ENCODE data around the gene TAF1C.

The TAF1C gene

DNA sequence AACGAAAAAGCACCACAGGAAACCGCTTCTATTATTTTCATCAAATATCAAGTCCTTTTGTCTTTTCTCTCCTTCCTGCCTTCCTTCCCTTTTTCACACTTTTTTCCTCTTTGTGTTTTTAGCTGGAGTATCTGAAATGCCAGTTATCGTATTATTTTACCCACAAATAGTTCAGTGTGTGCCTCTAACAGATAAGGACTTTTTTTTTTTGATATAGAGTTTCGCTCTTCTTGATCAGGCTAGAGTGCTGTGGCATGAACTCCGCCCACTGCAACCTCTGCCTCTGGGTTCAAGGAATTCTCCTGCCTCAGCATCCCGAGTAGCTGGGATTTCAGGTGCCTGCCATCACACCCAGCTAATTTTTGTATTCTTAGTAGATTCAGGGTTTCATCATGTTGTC lies 31.1 kb downstream of the TAF1C start:
- DNase-seq: no peak

GRCh38 chr16:84155226-84155625 lies 31.6 kb downstream of the TAF1C start:
- no peak for DNase-seq

GRCh38 chr16:84153660-84154214 lies 33.1 kb downstream of the TAF1C start:
- DNase-seq: no peak

- no peak for DNase-seq
Measured at GRCh38 chr16:84150926-84151325, 35.9 kb downstream of the TAF1C start.

- DNase-seq: peak; percentile 31
Measured at GRCh38 chr16:84144859-84145639, 41.8 kb downstream of the TAF1C start, which contains the start of the genes DNAAF1 and HSDL1. TSS of gene DNAAF1 (plus strand) at chr16:84145308. CDS start at chr16:84145441, 133 bp downstream. TSS of gene HSDL1 (minus strand) at chr16:84145177. CDS start at chr16:84131321, 13,856 bp downstream.

DNA sequence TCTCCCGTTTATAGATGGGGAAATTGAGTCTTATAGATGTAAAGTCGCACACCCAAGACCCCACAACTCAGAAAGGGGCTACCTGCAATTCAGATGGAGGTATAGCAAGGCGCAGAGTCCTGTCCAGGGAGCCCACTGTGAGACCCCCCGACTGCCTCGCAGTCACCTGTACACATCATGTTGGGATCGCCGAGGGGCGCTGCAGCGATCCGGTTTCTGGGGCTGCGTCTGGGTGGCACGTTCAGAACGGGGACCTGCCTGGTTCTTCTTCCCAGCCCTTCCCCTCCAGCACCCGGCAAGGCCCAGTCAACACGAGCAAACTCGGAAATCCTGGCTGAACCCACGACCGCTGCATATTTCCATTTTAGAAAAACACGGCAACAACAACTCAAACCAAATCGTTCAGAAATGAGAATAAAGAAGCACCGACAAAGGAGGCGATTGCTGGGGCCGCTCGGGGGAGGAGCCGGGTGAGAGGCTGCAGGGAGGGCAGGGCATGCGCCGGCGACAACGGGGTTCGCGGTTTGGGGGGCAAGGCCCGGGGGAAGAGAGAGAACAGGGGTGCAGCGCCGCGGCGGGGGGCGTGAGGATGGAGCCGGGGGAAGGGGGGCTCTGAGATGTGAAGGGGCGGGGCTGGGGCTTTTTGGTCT lies 42.5 kb downstream of the TAF1C start:
- DNase-seq: no peak

DNA sequence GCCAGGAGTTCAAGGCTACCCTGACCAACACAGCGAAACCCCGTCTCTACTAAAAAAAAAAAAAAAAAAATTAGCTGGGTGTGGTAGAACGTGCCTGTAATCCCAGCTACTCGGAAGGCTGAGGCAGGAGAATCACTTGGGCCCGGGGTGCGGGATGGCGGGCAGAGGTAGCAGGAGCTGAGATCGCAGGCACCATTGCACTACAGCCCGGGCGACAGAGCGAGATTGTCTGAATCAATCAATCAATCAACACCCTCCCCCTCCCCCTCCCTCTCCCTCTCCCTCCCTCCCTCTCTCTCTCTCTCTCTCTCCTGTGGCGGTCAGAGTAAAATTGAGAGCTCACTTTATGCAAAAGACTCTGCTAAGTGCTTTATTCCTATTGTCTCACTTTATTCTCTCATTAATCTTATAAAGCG lies 43.1 kb downstream of the TAF1C start:
- DNase-seq: no peak

- DNase-seq: no peak
Measured at GRCh38 chr16:84143081-84143480, 43.8 kb downstream of the TAF1C start.

DNA sequence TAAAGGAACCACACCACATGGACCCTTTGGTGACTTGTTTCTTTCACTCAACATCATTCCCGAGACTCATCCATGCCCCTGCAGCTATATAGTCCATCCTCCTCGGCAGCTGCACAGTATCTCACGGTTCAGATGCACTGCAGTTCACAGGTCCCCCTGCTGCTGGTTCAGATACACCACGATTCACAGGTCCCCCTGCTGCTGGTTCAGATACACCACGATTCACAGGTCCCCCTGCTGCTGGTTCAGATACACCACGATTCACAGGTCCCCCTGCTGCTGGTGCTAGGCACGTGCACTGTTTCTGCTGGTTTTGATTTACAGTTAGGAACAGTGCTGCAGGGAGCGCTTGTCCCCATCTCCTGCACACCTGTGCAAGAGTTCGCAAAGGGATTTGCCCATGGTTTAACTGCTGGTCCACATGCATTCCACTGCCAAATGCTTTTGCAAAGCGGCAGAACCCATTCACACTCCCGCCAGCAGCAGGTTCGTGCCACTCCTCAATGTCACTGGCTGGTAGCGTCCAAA lies 45.6 kb downstream of the TAF1C start:
- DNase-seq: no peak

- DNase-seq: no peak
Measured at GRCh38 chr16:84139628-84140258, 47.1 kb downstream of the TAF1C start.

- DNase-seq: no peak
Measured at GRCh38 chr16:84138824-84139627, 47.8 kb downstream of the TAF1C start.

- DNase-seq: no peak
Measured at GRCh38 chr16:84138500-84138823, 48.4 kb downstream of the TAF1C start.

DNA sequence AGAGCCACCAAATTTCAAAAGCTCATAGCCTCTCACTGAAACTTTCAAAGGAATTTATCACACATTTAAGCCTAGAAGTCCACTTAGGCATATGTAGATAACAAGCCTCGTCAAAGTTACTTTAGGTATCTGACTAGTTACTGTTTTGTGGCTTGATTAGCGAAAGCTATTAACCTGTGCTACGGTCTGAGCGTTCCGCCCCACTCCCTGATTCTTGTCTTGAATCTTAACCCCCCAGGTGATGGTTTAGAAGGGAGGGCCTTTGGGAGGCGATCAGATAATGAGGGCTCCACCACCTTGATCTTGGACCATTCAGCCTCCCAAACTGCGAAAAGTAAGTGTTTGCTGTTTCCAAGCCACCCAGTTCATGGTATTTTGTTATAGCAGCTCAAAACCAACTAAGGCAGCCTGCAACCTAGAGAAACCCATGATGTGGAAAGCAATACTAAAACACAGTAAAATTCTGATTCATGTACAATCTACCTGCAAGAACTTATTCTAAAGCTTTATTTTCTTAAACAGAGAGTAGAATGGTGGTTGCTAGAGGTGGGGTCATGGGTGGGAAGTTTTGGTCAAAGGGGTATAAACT lies 49.0 kb downstream of the TAF1C start:
- no peak for DNase-seq

GRCh38 chr16:84137287-84137686 lies 49.6 kb downstream of the TAF1C start:
- DNase-seq: no peak

DNA sequence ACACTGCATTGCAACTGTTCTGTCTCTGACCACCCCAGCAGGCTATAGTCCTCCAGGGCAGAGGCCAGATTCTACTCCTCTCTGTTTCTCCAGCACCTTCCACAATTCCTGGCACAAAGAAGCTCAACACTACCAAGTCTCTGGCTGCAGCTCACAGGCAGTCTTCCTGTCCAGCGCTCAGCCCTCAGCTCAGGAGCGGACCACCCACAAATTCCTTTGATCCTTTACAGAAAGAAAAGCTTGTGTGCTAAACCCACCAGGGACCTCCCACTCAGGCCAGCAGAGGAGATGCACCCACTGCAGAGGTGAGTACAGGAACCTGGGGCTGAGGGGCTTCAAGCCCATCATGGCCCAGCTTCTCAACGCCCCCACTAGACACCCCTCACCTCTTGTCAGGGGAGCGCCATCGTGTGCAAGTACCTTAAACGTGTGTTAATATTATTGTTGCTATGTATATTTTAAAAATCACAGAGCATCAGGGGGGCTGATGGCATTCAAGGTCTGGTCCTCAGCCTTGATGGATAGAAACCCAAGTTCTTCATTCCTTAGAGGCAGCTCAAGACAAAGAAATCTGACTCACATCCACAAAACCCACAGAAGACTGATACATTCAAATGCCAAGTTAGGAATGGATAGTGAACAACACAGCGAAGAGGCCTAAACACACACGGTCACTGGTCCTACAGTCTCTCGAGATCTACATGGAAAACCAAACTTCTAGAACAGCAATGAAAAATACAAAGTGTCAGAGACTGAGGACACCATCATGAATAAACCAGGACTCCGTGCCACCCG lies 50.3 kb downstream of the TAF1C start:
- DNase-seq: no peak

GRCh38 chr16:84132527-84133285 lies 54.2 kb downstream of the TAF1C start:
- DNase-seq: no peak

DNA sequence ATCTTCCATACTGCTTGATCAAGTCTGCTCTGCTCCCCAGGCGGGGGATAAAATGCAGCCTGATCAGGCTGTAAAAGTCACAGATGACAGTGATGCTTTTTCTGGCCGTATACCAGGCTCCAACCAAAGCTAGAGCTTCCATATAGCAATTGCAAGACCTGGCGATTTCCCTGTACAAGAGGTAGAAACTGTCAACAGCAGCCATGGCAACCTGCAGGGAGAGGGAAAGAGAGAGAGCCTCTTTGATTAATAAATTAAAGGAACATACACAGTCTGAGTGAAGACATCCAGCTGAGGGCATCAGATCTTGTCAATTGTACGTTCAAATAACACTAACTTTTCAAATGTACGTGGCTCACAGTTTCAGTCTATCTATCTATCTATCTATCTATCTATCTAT lies 55.7 kb downstream of the TAF1C start:
- DNase-seq: no peak

Data from NCI-H446 treated with DMSO at 0.1 percent for 48 hours (cell line).